ENCODE measurements around the gene TFEC. TPM values are rescaled to one million over a fixed set of nuclear protein-coding genes. Genes with fewer than 3 reads are reported as not detected.

Gene TFEC
- polyA plus RNA-seq, 4 donors, result 25.6 to 44.0 (median 29.7) TPM

DNA sequence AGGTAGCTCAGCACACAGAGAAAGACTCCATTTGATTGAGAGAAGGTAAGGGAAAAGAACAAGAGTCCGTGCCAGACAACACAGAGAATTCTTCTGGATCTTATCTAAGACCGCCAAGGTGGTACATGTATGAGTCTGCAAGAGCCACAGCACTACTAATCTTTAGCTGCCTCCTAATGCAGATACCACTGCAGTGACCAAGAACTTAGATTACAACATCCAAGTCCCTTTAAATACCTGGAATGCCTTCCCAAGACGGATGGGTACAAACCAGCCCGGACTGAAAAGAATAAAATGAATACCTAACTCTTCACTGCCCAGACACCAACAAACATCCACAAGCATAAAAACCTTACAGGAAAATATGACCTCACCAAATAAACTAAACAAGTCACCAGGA, 33.3 kb downstream of the TFEC start:
- no peak for DNase-seq (ENCODE audit: low read depth in 4 of 4, low spot score in 3 of 4)

DNA sequence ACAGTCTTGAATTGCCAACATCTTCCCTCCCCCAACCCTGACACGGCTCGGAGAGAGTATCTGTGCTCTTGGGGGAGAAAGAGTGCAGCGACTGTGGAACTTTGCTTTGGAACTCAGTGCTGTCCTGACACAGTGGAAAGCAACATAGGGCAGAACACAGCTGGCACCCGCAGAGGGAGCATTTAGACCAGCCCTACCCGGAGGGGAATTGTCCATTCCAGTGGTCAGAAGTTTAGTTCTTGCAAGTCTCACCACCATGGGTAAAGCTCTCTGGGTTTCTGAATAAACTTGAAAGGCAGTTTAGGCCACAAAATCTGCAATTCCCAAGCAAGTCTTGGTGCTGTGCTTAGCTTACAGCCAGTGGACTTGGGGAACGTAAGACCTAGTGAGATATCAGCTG, 34.9 kb downstream of the TFEC start:
- DNase-seq (ENCODE audit: low read depth in 4 of 4, low spot score in 3 of 4), result no peak

DNA sequence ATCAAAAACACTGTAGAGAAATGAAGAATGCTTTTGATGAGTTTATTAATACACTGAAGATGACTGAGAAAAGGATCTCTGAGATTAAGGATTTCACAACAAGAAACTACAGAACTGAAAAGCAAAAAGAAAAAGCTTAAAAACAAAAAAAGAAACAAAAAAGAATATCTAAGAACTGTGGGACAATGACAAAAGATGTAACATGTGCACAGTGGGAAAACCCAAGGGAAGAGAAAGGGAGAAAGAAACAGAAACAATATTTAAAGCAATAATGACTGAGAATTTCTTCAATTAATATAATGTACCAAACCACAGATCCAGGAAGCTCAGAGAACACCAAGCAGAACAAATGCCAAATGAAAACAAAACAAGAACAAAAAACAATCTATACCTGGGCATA, 42.2 kb downstream of the TFEC start:
- DNase-seq (ENCODE audit: low read depth in 4 of 4, low spot score in 3 of 4), result no peak

DNA sequence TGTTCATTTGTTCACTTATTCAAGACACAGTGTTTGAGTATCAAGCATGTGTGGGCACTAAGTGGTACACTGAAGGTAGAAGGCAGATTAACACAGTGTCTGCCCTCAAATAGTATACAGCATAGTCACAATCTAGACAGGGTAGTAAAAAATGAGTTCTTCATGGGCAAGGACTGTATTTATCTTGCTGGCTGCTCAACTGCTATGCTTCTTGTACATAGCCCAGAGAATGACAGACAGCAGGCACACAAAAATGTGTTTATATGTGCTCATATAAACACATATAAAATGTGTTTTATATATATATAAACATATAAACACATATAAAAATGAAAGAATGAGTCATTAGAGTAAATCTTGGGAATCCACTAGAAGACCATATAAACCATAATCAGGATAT, 43.1 kb downstream of the TFEC start:
- no peak for DNase-seq (ENCODE audit: low read depth in 4 of 4, low spot score in 3 of 4)

DNA sequence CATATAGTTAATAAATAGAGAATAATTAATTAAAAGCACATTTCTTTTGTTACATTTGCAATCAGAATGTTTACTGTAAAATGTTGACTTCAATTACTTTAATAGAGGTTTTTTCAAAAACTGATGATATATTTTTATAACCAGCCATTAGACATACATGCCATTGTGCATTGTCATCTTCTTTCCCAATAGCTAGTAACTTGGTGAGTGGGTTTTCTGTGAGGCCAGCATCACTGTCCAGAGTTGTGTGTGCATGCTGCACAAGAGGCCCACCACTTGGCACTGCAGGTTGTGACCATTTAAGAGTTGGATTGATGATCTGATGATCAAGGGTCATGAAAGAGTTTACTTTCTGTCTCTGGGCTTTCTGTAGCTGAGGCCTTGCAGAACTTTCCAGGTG, 46.5 kb downstream of the TFEC start:
- no peak for DNase-seq (ENCODE audit: low read depth in 4 of 4, low spot score in 3 of 4)

DNA sequence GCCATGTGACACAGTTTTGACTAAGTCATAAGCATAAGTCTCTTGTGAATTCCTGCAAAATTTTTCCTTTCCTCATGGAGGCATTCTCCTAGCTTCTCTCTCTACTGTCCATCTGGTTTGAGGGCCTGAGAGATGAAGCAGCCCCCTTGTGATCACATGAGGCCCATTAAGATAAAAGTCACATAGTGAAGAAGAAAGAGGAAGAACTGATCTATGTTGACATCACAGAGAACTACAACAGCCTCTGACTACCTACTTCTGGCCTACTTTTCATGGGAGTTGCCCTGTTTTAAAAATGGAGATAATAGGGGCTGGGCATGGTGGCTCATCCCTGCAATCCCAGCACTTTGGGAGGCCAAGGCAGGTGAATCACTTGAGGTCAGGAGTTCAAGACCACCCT, 50.4 kb downstream of the TFEC start:
- DNase-seq (ENCODE audit: low read depth in 4 of 4, low spot score in 3 of 4), result no peak

DNA sequence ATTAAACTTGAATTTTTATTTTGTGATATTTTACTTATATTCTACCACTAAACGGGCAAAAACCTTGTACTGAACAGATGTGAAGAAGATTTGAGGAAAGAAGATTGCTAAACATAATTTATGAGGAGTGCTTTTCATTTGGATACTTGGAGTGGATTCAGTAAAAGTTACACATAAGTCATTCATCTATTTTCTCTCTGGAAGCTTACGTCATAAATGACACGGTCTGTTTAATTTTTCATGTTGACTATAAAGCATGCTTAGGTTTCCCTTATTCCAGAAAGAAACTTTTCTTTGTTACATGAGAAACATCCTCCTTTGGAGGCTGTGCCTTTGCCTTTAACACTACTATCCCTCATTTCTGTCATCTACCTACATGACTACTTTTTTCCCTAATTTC, 53.9 kb downstream of the TFEC start:
- no peak for DNase-seq (ENCODE audit: low read depth in 4 of 4, low spot score in 3 of 4)

DNA sequence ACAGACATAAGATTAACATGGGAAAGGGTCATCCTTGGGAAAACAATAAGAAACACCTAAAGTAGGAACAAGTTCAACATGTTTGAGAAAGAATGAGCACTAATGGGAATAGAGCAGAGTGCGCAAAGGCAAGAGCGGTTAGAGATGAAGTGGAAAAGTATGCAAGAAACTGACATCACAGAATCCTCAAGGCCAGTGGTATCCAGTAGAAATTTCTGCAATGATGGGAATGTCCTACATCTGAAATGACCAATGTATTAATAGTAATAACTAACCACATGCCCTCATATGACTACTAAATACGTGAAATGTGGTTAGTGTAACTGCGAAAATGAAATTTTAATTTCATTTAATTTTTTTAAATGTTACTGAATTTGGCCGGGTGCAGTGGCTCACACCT, 54.8 kb downstream of the TFEC start:
- no peak for DNase-seq (ENCODE audit: low read depth in 4 of 4, low spot score in 3 of 4)

DNA sequence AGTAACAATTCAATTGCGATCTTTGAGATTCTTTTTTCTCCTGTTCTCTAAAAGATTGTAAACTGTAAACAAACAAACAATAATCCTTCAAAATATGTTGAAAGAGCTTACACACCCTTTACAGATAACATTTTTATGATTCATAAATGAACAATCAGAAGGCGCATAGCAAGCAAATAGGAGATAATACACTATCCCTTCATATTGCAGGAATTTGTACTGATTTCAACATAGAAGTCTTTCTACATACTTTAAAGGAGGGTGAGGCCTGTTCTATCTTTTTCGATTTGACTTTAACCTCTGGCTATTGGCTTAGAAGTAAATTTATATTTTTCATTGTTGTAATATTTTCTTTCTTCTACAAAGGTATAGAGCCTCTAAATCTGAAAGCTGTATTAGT, 57.2 kb downstream of the TFEC start:
- no peak for DNase-seq (ENCODE audit: low read depth in 4 of 4, low spot score in 3 of 4)

DNA sequence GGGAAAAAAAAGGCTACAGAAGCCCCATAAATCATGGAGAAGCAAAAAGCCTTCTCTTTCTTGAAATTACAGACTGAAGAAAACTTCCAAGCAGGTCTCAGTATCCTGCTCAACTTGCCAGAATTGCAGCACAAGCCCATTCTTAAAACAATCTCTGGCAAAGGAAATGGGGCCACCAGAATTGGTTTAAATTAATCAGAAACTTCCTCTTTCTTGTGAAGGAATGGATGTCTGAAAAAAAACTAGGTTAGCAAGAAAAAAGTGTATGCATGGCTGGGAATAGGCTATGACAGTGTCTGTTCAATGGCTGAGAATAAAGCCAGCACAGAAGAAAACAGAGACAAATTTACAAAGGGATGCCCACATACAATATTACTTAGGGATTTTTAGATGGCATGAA, 59.1 kb downstream of the TFEC start:
- DNase-seq (ENCODE audit: low read depth in 4 of 4, low spot score in 3 of 4), result no peak

DNA sequence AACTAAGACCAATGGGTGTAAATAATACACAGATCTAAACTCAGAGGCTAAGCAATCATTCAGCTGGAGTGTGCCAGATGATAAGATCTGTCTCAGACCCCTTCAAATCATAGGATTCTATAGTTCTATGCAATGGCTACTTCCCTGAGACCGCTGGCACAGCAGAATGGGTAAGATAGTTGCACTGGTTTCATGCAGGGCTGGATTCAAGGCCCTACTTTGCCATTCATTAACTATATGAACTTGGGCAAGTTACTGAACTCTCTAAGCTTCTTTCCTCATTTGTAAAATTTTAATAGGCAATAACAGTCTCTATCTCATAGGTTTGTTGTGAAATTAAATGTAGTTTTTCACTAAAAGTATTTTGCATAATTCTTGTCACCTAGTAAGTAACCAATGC, 62.0 kb downstream of the TFEC start:
- DNase-seq (ENCODE audit: low read depth in 4 of 4, low spot score in 3 of 4), result no peak

DNA sequence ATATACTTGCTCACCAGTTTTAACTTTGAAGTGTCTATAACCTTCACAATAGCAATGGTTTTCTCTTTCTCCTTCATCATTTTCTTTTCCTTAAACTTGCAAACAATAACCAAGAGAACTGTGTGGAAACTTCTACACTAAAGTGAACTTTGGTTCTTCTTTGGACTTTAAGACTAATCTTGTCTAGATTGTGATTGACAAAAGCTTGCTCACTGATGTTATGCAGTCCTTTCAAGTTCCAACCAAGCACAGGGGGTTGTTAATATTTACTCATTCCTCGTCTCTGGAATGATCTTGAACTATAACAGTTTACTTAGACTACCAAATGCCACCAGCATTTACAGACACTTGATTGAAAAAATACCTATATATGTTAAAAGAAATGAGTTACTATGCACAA, 62.4 kb downstream of the TFEC start:
- DNase-seq (ENCODE audit: low read depth in 4 of 4, low spot score in 3 of 4), result no peak

DNA sequence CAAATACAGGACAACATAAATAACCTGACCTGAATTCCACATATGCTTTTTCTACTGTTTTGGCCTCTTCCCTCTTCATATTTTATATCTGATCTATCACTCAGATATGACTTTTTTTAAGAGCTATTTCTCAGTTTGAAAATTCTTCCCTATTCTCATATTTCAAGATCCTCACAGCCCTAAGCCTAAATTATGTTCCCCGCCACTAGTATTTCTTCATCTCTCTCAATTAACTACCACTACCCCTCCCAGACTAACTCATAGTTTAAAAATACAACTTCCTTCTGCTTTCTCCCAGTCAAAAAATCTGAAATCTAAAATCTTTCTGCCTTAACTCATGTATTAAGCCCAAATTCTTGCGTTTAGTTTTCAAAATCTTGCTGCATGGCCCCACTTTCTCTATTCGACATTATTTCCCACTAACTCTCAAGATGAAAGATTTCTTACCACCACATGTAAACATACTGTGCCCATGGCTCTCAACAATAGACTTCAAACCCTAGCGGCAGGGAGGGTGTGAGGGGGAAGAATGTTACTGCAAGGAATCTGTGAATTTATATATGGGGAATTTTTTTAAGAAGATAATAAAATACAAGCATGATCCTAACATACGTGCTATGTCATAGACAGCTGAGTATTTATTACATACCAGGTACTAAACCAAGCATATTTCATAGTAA, 64.6 kb downstream of the TFEC start:
- no peak for DNase-seq (ENCODE audit: low read depth in 4 of 4, low spot score in 3 of 4)

DNA sequence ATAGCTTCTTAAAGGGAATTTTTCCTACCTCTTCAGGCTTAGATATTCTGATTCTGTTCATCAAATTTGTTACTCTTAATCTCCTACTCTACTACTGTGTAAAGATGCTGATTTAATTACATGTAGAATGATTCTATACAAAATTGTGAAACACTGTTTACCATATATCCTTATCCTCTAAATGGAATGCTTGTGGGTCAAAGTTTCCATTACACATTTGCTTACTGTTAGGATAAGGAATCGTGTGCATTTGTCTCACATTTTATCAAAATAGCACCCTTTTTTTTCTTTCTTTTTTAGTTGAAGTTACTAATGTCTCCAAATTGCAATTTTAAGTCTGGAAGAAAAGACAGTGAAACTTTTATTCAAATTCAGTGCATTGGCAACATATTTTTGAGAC, 65.3 kb downstream of the TFEC start:
- DNase-seq (ENCODE audit: low read depth in 4 of 4, low spot score in 3 of 4), result no peak

DNA sequence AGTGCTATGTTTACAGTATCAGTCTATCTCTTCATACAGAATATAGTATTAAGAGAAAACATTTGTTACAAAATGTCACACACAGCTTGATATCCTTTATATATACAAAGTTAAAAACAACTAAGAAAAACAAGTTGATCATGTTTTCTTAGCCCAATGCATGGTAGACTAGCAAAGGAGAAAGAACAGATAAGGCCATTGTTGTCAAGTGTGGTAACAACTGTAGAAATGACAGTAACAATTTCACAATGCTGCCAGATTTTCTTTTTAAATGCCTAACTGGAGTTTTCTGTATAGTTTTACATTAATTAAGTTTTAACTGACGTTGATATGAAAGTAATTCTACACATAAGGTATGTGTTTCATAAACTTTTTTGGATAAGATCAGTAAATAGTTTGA, 65.8 kb downstream of the TFEC start:
- no peak for DNase-seq (ENCODE audit: low read depth in 4 of 4, low spot score in 3 of 4)

DNA sequence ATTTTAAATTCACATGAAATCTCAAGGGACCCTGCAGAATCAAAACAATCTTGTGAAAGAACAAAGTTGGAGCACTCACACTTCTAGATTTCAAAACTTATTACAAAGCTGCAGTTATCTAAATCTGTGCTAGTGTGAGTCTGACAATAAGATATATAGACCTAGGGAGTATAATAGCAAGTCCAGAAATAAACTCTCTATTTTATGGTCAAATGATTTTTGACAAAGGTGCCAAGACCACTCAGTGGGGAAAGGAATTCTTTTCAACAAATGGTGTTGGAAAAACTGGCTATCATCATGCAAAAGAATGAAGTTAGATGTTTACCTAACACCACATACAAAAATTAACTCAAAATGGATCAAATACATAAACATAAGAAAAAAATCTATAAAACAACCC, 68.2 kb downstream of the TFEC start:
- no peak for DNase-seq (ENCODE audit: low read depth in 4 of 4, low spot score in 3 of 4)

DNA sequence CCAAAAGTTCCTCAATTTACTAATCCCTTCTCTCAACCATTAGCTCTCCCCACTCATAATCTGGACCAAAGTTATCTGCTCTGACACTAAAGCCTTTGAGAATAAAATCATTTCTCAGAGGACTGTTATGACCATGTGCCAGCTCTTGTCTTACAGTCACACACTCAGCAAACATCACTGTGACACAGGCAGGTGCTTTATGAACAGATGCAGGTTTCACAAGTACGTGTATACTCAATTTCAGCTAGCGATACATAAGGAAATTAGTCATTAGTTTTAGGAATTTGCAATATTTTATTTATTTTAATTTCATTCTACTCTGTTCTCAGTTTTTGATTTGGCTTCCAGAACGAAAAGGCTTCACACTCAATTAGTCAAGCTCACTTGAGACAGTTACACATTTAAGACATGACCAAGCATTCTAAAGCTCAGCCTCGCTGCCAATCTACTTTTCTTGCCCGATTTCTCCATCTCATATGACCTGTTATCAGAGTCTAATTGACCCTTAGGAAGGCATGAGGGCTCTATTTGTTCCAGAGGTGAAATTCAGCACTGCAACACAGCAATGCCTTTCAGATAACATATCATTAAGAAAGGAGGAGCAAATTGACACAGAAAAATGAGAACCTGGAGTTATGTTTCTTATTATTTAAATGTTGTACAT, 76.8 kb downstream of the TFEC start:
- no peak for DNase-seq (ENCODE audit: low read depth in 4 of 4, low spot score in 3 of 4)

DNA sequence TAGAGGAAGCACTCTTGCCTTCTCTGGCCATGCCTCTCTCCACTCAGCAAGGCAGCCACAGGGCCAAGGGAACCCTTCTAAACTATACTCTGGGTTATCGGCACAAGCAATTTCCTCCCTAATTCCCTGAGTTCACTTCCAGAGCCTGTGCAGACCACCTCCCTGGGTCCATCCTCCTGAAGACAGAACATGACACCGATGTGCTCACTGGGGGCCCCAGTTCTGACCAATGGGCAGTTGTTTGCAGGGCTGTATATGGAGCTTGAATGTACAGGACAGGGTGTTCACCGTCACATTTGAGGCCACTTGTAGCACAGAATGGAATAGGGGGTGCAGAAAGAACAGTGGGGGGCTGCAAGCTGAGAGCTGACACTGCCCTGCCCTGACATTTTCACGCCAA, 77.7 kb downstream of the TFEC start:
- DNase-seq (ENCODE audit: low read depth in 4 of 4, low spot score in 3 of 4), result no peak

DNA sequence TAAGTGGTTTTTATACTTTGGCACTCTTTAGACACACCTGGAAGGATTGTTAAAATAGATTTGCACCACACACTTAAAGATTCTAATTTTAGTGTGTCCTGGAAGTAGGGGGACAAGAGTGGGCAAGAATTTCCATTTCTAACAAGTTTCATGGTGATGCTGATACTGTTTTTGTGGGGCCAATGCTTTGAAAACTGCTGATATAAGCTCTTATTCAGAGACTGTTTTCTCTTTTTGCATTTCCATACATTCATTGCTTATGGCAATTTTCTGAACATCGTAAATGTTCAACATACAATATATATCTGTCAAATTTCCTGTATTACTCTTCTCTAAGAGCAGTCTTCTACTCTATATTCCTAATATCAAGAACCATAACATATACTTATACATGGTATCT, 79.0 kb downstream of the TFEC start:
- DNase-seq (ENCODE audit: low read depth in 4 of 4, low spot score in 3 of 4), result no peak

DNA sequence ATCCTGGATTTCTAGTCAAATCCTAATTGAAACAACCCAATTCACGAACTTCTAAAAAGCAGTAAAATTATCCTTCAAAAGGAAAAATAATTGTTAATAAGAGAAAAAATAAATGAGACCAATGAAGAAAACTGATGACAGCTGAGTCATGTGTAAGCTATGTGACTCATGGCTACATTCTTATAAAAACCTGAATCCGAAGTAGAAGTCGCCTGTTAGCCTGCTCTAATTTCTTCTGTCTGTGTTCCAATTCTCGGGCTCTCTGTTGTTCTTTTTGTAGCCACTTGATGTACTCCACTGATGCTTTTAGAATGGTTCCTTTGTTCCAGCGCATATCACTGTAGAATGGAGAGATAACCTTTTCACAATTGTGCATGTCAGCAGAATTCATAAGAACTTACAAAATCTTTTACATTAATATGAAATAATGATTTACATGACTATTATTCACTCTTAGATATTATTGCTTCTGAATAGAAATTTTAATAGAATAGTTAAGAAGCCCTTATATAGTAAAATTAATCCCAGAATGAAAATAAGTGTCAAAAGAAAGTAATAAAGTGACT, 88.8 kb downstream of the TFEC start:
- no peak for DNase-seq (ENCODE audit: low read depth in 4 of 4, low spot score in 3 of 4)

DNA sequence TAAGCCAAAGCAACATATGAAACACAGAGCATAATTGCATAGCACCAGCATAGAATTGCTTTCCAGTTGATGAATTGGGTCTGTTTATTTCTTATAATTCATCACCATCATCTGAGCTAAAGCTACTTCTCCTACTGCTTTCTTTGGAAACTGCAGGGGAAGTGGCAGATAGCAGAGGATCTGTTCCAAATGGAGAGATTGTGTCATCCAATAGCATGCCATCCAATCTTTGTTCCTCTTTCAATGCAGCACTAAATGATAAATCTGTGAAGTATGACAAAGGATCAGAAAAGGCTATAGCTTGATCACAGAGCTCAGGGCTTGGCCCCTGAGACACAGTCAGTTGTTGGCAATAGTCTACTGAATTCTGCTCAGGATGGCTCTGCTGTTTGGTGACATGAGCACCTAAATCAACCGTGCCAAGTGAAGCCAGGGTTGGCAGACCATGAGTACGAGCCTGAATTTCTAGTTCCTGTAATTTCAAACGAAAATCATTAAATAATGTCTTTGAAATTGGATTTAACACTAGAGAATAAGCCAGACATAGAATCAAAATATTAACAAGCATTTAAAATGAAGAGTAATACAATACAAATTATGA, 90.0 kb downstream of the TFEC start:
- DNase-seq (ENCODE audit: low read depth in 4 of 4, low spot score in 3 of 4), result no peak

DNA sequence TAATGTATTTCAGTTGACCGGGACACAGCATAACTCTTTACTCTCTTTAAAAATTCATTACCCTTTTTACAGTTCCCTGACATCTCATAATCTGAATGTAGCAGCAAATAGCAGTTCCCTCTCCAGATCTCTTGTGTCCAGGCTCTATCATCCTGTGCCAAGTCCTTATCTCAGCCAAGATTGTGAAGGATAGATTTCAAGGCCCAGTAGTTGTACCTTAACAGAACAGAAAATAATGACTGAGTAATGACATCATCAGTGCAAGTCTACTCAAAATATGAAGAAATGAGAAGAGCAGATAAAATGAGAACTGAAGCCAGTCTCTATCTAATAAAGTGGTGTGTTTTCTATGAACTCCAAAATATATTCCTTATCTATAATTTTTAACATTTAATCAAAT, 92.6 kb downstream of the TFEC start:
- DNase-seq (ENCODE audit: low read depth in 4 of 4, low spot score in 3 of 4), result no peak
